Measurements from ENCODE around the gene HDAC4. TPM values are rescaled to one million over a fixed set of nuclear protein-coding genes. Genes with fewer than 3 reads are reported as not detected.

The HDAC4 gene
- total and polyA plus RNA-seq, 9 of the 15 experiments (the other 6 are each of a cell fraction or from before 2014, with no cell fraction given) = 0.11 to 20.2 (median 4.0) TPM

DNA sequence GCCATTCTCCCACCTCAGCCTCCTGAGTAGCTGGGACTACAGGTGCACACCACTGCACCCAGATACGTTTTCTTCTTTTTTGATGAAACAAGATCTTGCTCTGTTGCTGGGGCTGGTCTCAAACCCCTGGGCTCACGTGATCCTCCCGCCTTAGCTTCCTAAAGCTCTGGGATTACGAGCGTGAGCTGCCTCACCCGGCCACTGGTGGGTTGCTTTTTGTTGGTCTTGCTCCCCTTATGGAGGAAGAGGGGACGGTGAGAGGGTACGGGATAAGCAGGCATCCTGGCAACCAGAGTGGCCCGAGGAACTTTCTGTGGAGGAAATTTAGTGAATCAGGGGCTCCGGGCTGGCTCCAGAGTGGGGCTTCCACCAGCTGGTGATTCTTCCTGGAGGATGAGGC, 222.3 kb downstream of the HDAC4 start:
- no peak for DNase-seq (ENCODE audit: extremely low read depth in 1 of 4, low spot score in 3 of 4)
- H3K79me2 ChIP-seq (ENCODE audit: control insufficient read depth, insufficient read depth, low read length) = no peaks in the 10 kb centered on the region
- no peak overlapping the region for H3K27ac ChIP-seq (ENCODE audit: extremely low read depth, low read depth, low read length)
- H3K9me1 ChIP-seq (ENCODE audit: control insufficient read depth, insufficient read depth, low read length) = no peaks in the 10 kb centered on the region
- in situ Hi-C loops (cut with MboI) = no loop called here
- POLR2A ChIA-PET = no interaction called here
- TF ChIP-seq, protein P1, sequence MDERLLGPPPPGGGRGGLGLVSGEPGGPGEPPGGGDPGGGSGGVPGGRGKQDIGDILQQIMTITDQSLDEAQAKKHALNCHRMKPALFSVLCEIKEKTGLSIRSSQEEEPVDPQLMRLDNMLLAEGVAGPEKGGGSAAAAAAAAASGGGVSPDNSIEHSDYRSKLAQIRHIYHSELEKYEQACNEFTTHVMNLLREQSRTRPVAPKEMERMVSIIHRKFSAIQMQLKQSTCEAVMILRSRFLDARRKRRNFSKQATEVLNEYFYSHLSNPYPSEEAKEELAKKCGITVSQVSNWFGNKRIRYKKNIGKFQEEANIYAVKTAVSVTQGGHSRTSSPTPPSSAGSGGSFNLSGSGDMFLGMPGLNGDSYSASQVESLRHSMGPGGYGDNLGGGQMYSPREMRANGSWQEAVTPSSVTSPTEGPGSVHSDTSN (CRISPR knock-in tag; IDR thresholded peaks at IDR 0.05; ENCODE audit: low read depth) = no peak
- TF ChIP-seq, protein P1 (tag; conservative IDR thresholded peaks at IDR 0.05; ENCODE audit: low read depth) = no peak
- no peak for TF ChIP-seq CREBBP (IDR thresholded peaks at IDR 0.05; ENCODE audit: low read depth, low read length)
- TF ChIP-seq ZFPM2 (CRISPR knock-in tag; IDR thresholded peaks at IDR 0.05) = no peak
- no peak for TF ChIP-seq CHD2 (IDR thresholded peaks at IDR 0.05; ENCODE audit: low read depth, low read length)
- no peak for TF ChIP-seq JUN (IDR thresholded peaks at IDR 0.05; ENCODE audit: borderline replicate concordance, low read depth, low read length)
- no peak for TF ChIP-seq JUN (CRISPR knock-in tag; IDR thresholded peaks at IDR 0.05; ENCODE audit: borderline replicate concordance)
- TF ChIP-seq SMC3 (conservative IDR thresholded peaks at IDR 0.05; ENCODE audit: insufficient read depth, low read depth, low read length) = no peak
- TF ChIP-seq, protein P2, sequence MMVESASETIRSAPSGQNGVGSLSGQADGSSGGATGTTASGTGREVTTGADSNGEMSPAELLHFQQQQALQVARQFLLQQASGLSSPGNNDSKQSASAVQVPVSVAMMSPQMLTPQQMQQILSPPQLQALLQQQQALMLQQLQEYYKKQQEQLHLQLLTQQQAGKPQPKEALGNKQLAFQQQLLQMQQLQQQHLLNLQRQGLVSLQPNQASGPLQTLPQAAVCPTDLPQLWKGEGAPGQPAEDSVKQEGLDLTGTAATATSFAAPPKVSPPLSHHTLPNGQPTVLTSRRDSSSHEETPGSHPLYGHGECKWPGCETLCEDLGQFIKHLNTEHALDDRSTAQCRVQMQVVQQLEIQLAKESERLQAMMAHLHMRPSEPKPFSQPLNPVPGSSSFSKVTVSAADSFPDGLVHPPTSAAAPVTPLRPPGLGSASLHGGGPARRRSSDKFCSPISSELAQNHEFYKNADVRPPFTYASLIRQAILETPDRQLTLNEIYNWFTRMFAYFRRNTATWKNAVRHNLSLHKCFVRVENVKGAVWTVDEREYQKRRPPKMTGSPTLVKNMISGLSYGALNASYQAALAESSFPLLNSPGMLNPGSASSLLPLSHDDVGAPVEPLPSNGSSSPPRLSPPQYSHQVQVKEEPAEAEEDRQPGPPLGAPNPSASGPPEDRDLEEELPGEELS (CRISPR knock-in tag; IDR thresholded peaks at IDR 0.05; ENCODE audit: borderline replicate concordance) = no peak
- TF ChIP-seq NR1H2 (CRISPR knock-in tag; IDR thresholded peaks at IDR 0.05) = no peak
- no peak for TF ChIP-seq E2F3 (CRISPR knock-in tag; IDR thresholded peaks at IDR 0.05)
- no peak for TF ChIP-seq SIX5 (IDR thresholded peaks at IDR 0.05; ENCODE audit: borderline replicate concordance in 1 of 2, insufficient read depth in 1 of 2, low read depth in 1 of 2, low read length in 2 of 2)
- no peak for TF ChIP-seq PTRF (tag; IDR thresholded peaks at IDR 0.05)
- TF ChIP-seq SMARCE1 (IDR thresholded peaks at IDR 0.05) = no peak
- TF ChIP-seq ZSCAN29 (IDR thresholded peaks at IDR 0.05) = no peak
- no peak for TF ChIP-seq GTF2E2 (tag; IDR thresholded peaks at IDR 0.05)
- TF ChIP-seq, protein P3, sequence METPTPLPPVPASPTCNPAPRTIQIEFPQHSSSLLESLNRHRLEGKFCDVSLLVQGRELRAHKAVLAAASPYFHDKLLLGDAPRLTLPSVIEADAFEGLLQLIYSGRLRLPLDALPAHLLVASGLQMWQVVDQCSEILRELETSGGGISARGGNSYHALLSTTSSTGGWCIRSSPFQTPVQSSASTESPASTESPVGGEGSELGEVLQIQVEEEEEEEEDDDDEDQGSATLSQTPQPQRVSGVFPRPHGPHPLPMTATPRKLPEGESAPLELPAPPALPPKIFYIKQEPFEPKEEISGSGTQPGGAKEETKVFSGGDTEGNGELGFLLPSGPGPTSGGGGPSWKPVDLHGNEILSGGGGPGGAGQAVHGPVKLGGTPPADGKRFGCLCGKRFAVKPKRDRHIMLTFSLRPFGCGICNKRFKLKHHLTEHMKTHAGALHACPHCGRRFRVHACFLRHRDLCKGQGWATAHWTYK (CRISPR knock-in tag; IDR thresholded peaks at IDR 0.05) = no peak
- no peaks in the 10 kb centered on the region for H4K20me1 ChIP-seq (replicated peaks; ENCODE audit: control insufficient read depth, insufficient read depth, low read length)
- 95% methylated on average over 4 of the region's 10 CpGs for WGBS (ENCODE audit: insufficient coverage, low coverage, missing lambda C conversion rate)
- no peak overlapping the region for H3K4me2 ChIP-seq (ENCODE audit: insufficient read depth, low read length)
- H3K27me3 ChIP-seq (ENCODE audit: control insufficient read depth in 2 of 2, insufficient read depth in 2 of 2, low read length in 2 of 2) = no peaks in the 10 kb centered on the region
- H3K36me3 ChIP-seq (ENCODE audit: control insufficient read depth, insufficient read depth, low read length) = no peaks in the 10 kb centered on the region
- no TSS peak for BruUV-seq (replicated peaks)
- FAIRE-seq = no peak
- H3K9me3 ChIP-seq (replicated peaks; ENCODE audit: control insufficient read depth, insufficient read depth, low read depth, low read length) = no peaks in the 10 kb centered on the region
- no peaks in the 10 kb centered on the region for H3K4me1 ChIP-seq (replicated peaks in 1 of 2; ENCODE audit: control insufficient read depth in 2 of 2, insufficient read depth in 2 of 2, low read length in 2 of 2)
- intact Hi-C loops (cut with micrococcal nuclease) = no loop called here
- ATAC-seq = no peak
- no peak overlapping the region for H2AFZ ChIP-seq (ENCODE audit: low read depth, low read length)
- H3K9ac ChIP-seq (ENCODE audit: insufficient read depth in 1 of 2, low read depth in 2 of 2, low read length in 2 of 2) = no peak overlapping the region
- no peak overlapping the region for H3K4me3 ChIP-seq
- CTCF ChIA-PET (ENCODE audit: low intra/inter-chr PET ratio) = no interaction called here
